Stimulated activated CD8-positive, alpha-beta memory T cell treated with anti-CD3 and anti-CD28 coated beads, Interleukin-15, amount 100 ng/mL, for 48 hours (primary cell): ENCODE data around the gene LTB4R2.

ENCODE experiments used
- DNase-seq, 2 donors: peaks; one replicate each; pipeline ENCODE4 v3.0.0-alpha.2; 2020; ENCODE audit warnings: low read depth in 2 of 2

The LTB4R2 gene

DNA sequence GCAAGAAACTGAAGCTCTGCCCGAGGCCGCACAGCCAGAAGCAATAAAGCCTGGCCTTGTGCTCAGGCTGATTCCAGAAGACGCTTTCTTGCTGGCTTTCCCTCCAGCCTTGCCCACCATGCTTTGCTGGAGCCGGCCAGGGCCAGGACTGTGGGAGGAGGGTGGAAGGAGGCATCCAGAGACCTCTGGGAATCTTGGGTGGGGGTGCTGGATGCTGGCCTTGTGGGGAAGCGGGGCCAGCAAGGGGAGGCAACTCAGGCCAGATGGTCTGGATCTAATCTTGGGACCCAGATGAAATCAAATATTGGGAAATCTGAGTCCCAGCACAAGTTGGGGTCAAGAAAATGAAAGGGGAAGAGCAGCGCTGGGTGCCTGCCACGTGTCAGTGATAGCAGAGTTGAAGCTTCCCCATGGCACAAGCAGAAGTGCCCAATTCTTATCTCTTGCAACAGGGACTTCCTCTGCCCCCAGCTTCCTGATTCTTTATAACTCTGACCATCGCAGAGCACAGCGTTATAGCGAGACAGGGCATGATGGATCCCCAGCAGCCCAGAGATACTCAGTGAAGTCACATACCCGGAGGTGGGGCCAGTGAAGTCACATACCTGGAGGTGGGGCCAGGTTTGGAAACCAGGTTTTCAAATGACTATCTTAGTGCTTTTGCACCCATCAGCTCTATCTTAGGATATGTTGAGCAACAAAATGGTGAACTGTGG lies 32.2 kb upstream of the LTB4R2 start:
- no peak for DNase-seq

DNA sequence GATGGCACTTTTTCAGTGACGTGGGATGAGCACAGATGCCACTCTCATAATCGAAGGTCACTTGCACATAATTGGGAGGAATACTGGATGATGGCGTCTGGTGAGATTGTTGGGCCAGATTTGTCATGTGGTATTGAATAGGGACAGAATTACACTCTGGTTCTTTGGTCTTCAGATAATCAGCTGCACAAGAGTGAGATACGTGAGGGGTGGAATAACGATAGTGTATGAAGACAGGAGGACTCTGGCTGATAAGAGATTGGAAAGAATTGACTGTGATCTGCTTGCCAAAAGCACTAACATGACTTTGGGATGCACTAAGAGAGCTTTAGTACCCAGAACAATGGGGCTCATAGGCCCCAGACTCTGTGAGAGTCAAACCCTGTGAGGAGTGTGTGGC lies 31.5 kb upstream of the LTB4R2 start:
- DNase-seq: no peak

DNA sequence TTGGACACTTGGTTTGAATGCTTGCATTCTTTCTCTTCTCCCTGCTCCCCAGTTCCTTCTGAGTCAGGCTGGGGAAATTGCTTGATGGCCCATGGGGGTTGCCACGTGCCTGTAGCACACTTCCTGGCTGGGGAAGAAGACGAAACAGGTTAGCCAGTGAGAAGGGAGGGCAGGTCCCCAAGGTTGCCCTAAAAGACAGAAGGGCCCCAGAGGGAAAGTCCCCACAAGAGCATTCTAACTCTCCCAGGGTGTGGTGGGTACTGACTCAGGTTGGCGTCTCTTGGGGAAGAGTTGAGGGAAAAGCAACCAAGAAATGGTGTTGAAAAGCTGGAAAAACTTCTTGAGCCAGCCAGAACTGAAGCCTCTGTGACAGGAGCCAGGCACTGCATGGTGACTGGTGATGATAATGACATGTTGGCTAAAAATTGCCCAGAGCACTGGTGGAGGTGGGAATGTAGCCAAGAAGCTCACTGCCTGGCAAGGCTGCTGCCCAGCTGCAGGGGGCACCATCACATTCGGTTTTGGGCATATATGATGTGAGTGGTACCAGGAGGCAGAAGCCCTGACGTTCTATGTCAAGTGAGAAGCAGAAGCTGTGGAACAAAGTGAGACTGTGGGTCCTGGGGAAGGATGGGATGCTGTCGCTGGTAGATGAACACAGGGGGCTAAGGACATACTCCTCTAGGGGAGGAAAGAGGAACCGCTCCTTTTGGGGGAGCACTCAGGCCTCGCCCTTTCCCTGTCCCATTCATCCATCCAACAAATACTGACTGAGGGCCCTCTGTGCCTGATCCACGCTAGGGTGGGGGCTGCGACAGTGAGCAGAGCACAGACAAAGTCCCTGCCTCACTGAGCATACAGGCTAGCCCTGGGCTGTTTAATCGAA lies 30.4 kb upstream of the LTB4R2 start:
- DNase-seq: peak in 1 of 2 donors; percentile 36

DNA sequence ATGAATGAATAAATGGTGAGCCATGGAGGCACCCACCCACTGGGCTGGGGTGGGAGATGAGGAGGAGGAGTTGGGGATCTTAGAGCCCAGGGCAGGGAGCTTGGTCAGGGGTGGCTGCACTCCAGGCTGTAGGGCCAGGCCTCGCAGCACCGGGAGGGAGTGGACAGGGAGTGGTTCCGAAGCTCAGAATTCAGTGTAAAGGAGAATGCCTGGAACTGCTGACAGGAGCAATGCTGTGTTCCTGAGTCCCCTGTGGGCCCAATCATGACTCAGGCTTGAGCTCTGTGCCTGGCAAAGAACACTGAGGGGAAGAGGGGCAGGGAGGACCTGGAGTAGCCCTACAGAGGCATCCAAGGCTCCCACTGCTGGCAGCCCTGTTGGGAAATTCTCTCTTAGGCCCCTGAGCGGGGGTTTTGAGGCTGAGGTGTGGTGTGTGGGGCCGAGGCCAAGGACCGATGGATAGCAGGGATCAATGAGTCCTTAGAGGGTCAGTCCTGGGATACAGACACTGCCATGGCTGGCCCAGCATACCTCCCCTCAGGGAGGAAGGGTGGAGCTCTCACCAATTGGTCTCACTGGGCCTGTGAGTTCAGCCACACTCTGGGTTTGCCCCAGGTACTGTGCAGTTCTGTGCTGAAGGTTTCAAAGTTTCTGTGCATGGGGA lies 29.0 kb upstream of the LTB4R2 start:
- no peak for DNase-seq

DNA sequence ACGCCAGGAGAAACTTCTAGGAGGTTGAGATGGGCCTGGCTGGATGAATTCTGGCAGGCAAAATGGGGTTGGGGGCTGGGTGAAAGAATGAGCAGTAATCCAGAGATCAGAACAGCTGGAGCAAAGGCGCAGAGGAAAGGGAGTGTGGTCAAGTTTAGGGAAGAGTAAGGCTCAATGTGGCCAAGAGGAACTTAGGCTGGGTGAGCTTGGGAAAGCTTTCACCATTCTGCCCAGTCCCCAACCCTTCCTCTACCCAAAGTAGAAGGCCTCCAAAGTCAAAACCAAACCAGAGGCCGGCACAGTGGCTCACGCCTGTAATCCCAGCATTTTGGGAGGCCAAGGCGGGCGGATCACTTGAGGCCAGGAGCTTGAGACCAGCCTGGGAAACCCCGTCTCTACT lies 28.3 kb upstream of the LTB4R2 start:
- no peak for DNase-seq

DNA sequence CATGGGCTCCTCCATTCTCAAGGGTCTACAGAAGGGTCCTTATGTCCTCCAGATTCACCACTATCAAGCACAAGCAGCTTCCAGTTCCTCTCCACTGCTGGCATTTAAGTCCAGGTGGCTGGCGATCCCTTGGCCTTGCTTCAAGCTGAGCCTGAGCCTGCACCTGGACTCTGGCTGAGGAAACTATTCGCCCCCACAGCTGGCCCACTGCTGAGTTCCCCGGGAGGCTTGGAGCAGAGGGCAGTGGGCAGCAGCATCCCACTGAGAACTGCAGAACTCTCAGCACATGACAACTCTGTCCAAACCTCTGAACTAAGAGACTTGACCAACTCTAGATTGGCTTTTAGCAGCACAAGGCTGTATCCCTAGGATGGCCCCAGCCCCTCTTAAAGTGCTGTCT lies 27.2 kb upstream of the LTB4R2 start:
- no peak for DNase-seq

DNA sequence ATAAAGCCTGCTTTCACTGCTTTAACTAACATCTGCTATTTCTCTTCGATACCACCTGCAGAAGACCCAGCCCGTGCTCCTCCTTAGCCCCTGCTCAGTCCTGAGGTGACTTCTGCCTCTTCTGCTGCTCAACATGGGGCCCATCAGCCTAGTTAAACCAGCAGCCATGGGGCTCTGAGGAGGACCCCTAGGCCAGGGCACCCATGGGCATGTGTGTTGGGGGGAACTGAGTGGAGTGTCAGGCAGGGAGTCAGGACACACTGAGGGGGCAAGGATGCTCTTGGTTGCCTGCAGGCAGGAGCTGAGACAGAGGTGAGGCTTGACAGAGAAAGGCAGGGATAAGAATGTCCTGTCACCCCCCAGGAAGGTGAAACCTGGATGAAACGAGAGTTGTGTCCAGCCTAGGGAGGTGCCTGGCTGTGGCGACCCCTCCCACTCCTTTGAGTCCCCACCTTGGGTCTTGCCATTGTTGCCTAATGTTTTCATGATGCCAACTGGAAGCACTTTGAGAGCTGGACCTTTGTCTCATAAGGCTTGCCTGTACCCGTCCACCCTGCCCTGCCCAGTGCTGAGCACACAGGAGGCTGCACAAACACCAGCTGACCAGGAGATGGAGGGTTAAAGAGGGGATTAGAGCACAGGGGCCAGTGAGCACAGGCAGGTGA lies 26.0 kb upstream of the LTB4R2 start:
- DNase-seq: no peak

DNA sequence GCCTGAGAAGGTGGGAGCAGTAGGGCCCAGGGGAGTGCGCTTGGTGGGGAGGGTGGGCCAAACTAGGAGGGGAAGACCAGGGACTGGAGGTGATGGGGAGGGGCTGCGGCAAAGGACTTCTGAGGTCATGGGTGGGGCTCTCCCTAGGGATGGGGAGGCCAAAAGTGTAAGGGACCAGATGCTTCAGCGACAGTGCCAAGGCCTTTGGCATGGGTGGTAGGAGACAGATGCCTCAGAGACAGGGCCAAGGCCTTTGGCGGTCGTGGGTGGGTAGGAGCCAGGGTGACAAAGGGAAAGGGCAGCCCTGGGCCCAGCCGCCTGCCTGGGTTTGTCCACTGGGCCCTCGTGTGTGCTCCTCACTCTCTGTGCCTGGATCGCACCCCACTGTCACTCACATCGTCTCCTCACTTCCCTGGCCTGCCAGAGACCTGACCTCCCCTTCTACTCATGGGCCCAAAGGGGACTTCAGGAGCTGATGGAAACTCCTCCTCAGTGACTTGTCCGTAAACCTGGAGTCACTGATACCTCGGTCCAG lies 25.4 kb upstream of the LTB4R2 start:
- DNase-seq: no peak

DNA sequence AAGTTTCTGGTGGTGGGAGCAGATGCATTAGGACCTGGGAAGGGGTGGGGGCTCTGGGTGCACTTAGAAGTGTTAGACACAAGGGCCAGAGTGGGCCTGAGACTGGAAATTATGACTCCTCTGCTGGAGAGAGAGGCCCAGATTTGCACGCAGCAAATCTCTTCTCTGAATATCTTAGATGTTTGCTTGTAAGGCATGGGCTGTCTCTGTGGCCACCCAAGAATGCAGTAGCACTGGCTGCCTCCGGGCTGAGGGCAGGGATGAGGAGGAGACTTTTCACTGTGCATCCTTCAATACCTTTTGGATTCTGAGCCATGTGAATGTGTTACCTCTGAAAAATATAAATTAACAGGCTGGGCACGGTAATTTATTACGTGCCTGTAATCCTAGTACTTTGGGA lies 24.6 kb upstream of the LTB4R2 start:
- DNase-seq: no peak

DNA sequence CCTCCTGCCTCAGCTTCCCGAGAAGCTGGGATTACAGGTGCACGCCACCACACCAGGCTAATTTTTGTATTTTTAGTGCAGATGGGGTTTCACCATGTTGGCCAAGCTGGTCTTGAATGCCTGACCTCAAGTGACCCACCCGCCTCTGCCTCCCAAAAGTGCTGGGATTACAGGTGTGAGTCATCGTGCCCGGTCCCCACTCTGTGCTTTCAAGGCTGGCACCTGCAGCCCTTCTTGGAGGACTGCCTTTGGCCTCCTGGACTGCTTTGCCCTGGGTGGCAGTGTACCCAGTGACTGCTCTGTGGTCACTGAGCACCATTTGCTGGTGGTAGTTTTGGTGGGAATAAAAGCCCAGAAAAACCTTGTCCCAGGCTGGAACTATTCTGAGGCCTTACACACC lies 22.9 kb upstream of the LTB4R2 start:
- no peak for DNase-seq

DNA sequence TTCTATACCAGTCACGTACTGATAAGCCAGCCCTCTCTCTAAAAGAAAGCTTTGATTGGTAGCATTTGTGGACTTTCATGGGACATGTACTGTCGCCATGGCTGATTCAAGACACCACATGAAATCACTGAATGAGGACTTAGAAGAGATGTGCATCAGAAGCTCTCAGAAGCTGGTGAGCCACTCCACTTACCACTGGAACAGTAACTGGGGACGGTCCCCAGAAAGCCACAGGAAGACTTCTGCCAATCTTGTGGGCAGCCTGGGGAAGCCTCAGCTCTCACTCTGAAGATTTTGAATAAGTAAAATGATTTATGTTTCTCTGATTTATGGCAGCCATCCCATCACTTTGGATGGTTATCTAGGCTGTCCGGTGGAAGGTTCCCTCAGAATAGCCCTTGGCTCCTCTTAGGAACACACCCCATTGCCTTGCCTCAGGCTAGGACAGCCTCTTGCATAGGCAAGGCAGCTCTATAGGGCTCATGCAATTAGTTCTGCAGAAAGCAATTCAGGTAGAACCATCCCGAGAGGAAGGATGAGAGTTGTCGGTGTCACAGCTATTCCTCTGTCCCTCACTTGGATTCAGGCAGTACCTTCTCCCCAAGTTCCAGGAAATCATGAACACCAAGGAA lies 20.2 kb upstream of the LTB4R2 start:
- DNase-seq: peak; percentile 63 to 75

DNA sequence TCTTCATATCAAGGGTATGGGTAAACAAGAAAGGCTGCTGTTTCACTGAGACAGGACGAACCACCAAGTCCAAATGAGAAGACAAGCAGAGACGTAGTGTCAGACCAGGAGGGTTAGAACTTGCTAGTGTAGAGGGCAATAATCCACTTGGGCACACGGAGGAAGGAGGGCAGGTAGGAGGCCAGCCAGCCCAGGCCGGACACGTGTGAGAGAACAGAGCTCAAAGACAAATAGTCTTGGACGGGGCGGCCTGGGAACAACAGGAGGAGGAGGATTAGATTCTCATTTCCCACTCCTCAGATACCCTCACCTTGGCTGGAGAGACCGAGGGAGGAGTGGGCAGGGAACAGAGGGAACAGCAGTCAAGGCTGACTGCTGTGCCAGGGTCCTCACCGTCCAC lies 19.2 kb upstream of the LTB4R2 start:
- no peak for DNase-seq

DNA sequence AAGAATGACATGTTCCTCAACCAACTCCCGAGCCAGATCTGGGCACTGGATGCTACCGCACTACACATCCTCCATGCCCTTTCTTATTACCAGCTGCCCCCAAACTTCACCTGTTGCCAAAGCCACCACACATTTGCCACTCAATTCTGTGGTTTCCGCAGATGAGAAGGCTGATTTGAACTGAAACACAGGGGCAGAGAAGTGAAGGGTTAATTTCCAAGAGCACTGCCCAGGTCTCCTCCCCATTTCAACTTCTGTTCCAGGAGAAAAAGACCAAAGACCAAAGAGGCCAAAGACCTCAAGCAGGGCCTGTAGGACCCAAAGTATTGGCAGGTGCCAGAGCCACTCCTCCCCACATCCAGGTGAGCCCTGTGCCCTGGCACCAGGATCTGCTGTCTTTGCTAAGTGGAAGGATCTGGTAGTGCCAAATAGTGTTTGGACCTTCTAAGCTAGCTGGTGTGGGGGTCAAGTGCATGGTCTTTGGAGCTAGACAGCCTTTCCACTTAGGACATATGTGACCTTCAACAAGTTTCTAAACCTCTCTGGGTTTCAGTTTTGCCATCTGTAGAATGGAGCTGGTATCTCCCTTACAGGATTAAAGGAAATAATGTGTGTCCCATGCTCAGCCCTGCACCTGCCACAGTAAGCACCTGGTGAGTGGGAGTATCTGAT lies 18.4 kb upstream of the LTB4R2 start:
- no peak for DNase-seq

DNA sequence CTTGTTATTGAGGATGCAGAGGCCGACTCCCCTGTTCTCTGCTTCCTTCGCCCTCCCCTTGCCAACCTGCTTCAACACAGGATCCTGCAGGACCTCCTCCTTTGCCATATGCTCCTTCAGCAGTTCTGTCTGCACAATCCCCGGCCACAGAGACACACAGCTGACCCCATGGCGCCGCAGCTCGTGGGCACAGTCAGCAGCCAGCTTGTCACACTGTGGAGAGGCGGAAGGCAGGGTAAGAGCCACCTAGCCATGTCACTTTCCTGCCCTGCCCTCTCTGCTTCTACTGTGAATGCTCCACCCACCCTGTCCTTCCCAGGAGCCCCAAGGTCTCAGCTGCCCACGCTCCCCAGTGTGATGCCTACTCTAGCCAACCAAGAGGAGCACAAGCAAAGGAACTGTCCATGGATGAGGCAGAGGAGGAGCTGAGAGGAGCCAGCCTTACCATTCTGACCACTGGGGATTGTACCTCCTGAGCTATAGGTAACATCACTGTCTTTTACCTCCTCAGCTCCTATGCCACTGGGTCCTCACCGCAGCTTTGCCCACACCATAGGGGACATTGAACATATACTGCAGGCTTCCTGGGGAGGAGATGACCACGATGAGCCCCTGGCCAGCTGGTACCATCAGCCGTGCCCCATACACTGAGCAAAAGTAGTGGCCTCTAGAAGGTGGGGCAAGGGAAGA lies 17.7 kb upstream of the LTB4R2 start:
- no peak for DNase-seq

DNA sequence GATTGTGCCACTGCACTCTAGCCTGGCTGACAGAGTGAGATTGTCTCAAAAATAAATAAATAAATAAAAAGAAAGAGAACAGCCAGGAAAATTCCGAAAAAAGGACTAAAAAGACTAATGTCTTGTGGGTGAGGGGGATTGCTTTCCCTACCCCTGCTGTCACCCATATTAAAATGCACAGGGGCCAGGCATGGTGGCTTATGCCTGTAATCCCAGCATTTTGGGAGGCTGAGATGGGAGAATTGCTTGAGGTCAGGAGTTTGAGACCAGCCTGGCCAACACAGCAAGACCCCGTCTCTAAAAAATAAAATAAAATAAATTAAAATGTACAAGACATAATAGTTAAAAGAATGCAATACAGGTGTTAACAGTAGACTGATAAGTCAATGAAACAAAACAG lies 16.4 kb upstream of the LTB4R2 start:
- no peak for DNase-seq

DNA sequence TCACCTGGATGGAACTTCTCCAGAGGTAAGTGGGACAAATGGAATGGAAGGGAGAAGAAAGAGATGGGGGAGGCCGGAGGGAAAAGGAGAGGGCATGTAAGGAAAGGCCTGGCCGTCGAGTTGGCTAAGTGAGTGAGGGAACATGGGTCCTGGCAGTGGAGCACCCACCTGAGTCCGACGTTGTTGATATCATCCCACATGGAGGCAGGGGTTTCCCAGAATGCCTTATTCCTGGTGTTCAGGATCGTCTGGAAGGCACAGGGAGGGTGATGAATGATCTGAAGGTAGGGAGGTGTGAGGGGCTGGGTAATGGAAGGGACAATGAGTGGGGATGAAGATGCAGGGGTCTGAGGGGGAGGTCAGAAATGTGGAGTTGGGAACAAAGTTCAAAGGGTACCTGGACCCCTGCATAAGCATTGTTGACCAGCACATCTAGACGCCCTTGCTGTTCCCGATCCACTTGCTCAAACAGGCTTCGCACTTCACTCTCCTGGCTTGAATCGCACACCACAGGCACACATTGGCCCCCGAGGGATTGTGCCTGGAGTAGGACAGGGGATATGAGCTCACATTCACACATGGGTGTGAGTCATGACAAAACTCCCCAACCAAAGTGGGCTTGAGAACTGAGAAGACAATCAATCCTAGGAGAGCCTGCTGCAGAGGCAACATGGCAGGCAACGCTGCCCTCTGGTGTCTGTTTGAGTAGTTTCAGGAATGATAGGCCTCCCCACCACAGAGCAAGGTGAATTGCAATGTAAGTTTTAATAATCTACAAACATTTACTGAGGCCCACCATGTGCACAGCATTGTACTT lies 13.4 kb upstream of the LTB4R2 start:
- peak; percentile 51 to 57 for DNase-seq

DNA sequence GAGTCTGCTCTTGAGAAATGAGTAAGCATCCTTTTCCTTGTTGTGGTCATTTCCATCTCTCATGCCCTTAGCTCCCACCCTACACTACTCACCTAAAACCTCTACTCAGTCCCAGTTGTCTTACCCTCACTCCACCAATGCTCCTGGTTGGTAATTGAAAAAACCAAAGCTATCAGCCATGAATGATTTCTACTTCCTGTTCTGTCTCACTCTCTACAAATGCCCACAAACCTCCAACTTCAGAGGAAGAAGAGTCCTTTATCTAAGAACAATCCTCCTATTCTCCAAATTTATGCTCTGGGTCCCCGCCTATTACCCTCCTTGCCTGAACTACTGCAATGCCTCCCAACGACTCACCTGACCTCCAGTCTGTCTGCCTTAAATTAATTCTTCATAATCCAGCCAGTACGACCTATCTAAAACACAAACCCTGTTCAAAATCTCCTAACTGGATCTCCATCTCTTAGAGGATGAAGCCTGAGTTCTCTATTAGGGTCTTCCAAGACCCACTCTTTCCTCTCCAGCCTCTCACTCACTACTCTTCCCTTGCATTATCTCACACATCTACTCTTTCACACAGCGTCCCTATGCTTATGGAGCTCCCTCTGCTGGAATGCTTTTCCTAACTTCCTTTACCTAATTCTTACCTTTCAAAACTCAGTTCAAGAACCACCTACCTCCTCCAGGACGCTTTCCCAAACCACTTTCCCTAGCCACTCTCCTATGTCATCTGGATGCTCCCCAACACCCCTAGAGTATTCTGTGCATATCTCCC lies 12.6 kb upstream of the LTB4R2 start:
- no peak for DNase-seq

DNA sequence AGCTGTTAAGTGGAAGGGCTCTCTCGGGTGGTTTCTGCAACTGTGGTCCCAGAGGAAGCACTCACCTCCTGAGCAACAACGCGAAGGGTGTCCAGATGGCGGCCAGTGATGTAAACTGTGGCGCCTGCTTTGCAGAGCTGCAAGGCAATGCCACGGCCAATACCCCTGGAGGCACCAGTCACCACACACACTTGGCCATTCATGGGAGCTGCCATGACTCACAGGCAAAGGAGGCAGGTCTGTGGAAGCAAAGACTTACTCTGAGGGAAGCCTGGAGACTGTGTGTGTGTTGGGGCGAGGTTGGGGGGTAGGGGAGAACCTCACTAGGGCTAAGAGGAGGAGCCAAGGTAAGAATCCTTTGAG lies 11.1 kb upstream of the LTB4R2 start:
- DNase-seq: no peak
